Effector memory CD8-positive, alpha-beta T cell (primary cell): ENCODE results near the gene MYO1E.

Experiments used
- ATAC-seq: fragments of 150-1000 bp; cut with Tn5 transposase; replicated peaks from 2 replicates; pipeline ENCODE4 v1.10.0; 2021; ENCODE audit warnings: mild to moderate bottlenecking, moderate library complexity
- DNase-seq, 3 experiments: peaks; one replicate each; pipeline ENCODE4 v3.0.0; 2021
- H3K27ac Mint-ChIP-seq, 2 donors: one replicate each; pipeline ENCODE4 v1.8.0; 2022; ENCODE audit warnings: mild to moderate bottlenecking in 2 of 2, mixed read lengths in 2 of 2, moderate library complexity in 2 of 2
- H3K27me3 Mint-ChIP-seq, 2 donors: one replicate each; pipeline ENCODE4 v1.8.0; 2022; ENCODE audit warnings: mixed read lengths in 2 of 2
- H3K36me3 Mint-ChIP-seq: one replicate; pipeline ENCODE4 v1.8.0; 2022; ENCODE audit warnings: mild to moderate bottlenecking, moderate library complexity, mixed read lengths; ENCODE audit not compliant: insufficient read depth
- H3K4me1 Mint-ChIP-seq, 2 donors: one replicate each; pipeline ENCODE4 v1.8.0; 2022; ENCODE audit warnings: low read depth in 2 of 2, mixed read lengths in 2 of 2
- H3K4me3 Mint-ChIP-seq, 2 donors: one replicate each; pipeline ENCODE4 v1.8.0; 2022; ENCODE audit warnings: mild to moderate bottlenecking in 2 of 2, mixed read lengths in 2 of 2, moderate library complexity in 2 of 2
- H3K9me3 Mint-ChIP-seq, 2 donors: one replicate each; pipeline ENCODE4 v1.8.0; 2022; ENCODE audit warnings: mixed read lengths in 2 of 2

Gene MYO1E

GRCh38 chr15:59222906-59223550, 149.6 kb downstream of the MYO1E start:
- Mint-ChIP-seq H3K27me3 (peaks cover 28 to 36% of the 10 kb centered on the region in 2 donors), H3K9me3 (no peaks in the 10 kb centered on the region), H3K36me3 (peaks cover 2% of the 10 kb centered on the region), H3K4me1 (peaks cover 4 to 8% of the 10 kb centered on the region in 2 donors), H3K4me3 (no peak overlapping the region), H3K27ac (no peak overlapping the region)
- ATAC-seq (no peak), DNase-seq (no peak)

GRCh38 chr15:59221511-59222505, 150.9 kb downstream of the MYO1E start:
- Mint-ChIP-seq H3K27ac (no peak overlapping the region), H3K4me1 (peaks cover under 1% of the 10 kb centered on the region in 2 donors), H3K27me3 (peaks cover 17 to 26% of the 10 kb centered on the region in 2 donors), H3K9me3 (no peaks in the 10 kb centered on the region), H3K4me3 (no peak overlapping the region), H3K36me3 (peaks cover 2% of the 10 kb centered on the region)
- DNase-seq (no peak), ATAC-seq (no peak)

GRCh38 chr15:59218710-59219109, 154.0 kb downstream of the MYO1E start:
- Mint-ChIP-seq H3K27me3 (peaks cover 12 to 21% of the 10 kb centered on the region in 2 donors), H3K4me1 (no peaks in the 10 kb centered on the region), H3K27ac (no peak overlapping the region), H3K4me3 (no peak overlapping the region), H3K9me3 (no peaks in the 10 kb centered on the region), H3K36me3 (peaks cover 2% of the 10 kb centered on the region)
- ATAC-seq (no peak), DNase-seq (no peak)

- no peak for DNase-seq
- no peak overlapping the region for H3K4me3 Mint-ChIP-seq
- no peak for ATAC-seq
- H3K9me3 Mint-ChIP-seq: no peaks in the 10 kb centered on the region
- peaks cover 2% of the 10 kb centered on the region for H3K36me3 Mint-ChIP-seq
- peaks cover 12 to 20% of the 10 kb centered on the region in 2 donors for H3K27me3 Mint-ChIP-seq
- no peaks in the 10 kb centered on the region for H3K4me1 Mint-ChIP-seq
- H3K27ac Mint-ChIP-seq: no peak overlapping the region
Observed at GRCh38 chr15:59217876-59218498, 154.7 kb downstream of the MYO1E start.

GRCh38 chr15:59216911-59217310, 155.8 kb downstream of the MYO1E start:
- DNase-seq (no peak), ATAC-seq (no peak)
- H3K4me3 Mint-ChIP-seq: no peak overlapping the region
- no peaks in the 10 kb centered on the region for H3K36me3 Mint-ChIP-seq
- no peaks in the 10 kb centered on the region for H3K4me1 Mint-ChIP-seq
- peaks cover 20 to 31% of the 10 kb centered on the region in 2 donors for H3K27me3 Mint-ChIP-seq
- H3K9me3 Mint-ChIP-seq: no peaks in the 10 kb centered on the region
- H3K27ac Mint-ChIP-seq: no peak overlapping the region

- no peaks in the 10 kb centered on the region for H3K4me1 Mint-ChIP-seq
- DNase-seq: no peak
- no peaks in the 10 kb centered on the region for H3K9me3 Mint-ChIP-seq
- no peak for ATAC-seq
- H3K36me3 Mint-ChIP-seq: no peaks in the 10 kb centered on the region
- H3K4me3 Mint-ChIP-seq: no peak overlapping the region
- peaks cover 19 to 30% of the 10 kb centered on the region in 2 donors for H3K27me3 Mint-ChIP-seq
- H3K27ac Mint-ChIP-seq: no peak overlapping the region
Observed at GRCh38 chr15:59210186-59210585, 162.5 kb downstream of the MYO1E start.

GRCh38 chr15:59208613-59209249, 163.9 kb downstream of the MYO1E start:
- Mint-ChIP-seq H3K4me3 (no peak overlapping the region), H3K27me3 (peaks cover 16 to 25% of the 10 kb centered on the region in 2 donors), H3K9me3 (no peaks in the 10 kb centered on the region)

GRCh38 chr15:59206623-59207183, 166.0 kb downstream of the MYO1E start, which contains the start of gene LDHAL6B:
Gene LDHAL6B (plus strand): TSS chr15:59206843. CDS start chr15:59206941, 98 bp downstream.
- Mint-ChIP-seq H3K36me3 (no peaks in the 10 kb centered on the region), H3K9me3 (no peaks in the 10 kb centered on the region), H3K4me3 (no peak within 1 kb of the TSS), H3K27me3 (peaks cover 7 to 11% of the 10 kb centered on the region in 2 donors), H3K4me1 (no peaks in the 10 kb centered on the region), H3K27ac (no peak within 1 kb of the TSS)
- ATAC-seq: no peak
- DNase-seq: no peak

More at GRCh38 chr15:59208613-59209249, 163.9 kb downstream of the MYO1E start:
- H3K36me3 Mint-ChIP-seq: no peaks in the 10 kb centered on the region
- H3K4me1 Mint-ChIP-seq: no peaks in the 10 kb centered on the region
- no peak for DNase-seq
- H3K27ac Mint-ChIP-seq: no peak overlapping the region
- ATAC-seq: no peak

- no peak for ATAC-seq
- no peak overlapping the region for H3K27ac Mint-ChIP-seq
- no peaks in the 10 kb centered on the region for H3K4me1 Mint-ChIP-seq
- no peak overlapping the region for H3K4me3 Mint-ChIP-seq
- no peaks in the 10 kb centered on the region for H3K9me3 Mint-ChIP-seq
- peaks cover 0 to 6% of the 10 kb centered on the region in 2 donors for H3K27me3 Mint-ChIP-seq
- no peak for DNase-seq
- no peaks in the 10 kb centered on the region for H3K36me3 Mint-ChIP-seq
Observed at GRCh38 chr15:59205839-59206622, 166.6 kb downstream of the MYO1E start.

- DNase-seq (no peak), ATAC-seq (no peak)
- Mint-ChIP-seq H3K9me3 (no peaks in the 10 kb centered on the region), H3K4me1 (no peaks in the 10 kb centered on the region), H3K27me3 (peaks cover 0 to 6% of the 10 kb centered on the region in 2 donors), H3K4me3 (no peak overlapping the region), H3K27ac (no peak overlapping the region), H3K36me3 (peaks cover 3% of the 10 kb centered on the region)
Observed at GRCh38 chr15:59203657-59204056, 169.0 kb downstream of the MYO1E start.

GRCh38 chr15:59203008-59203407, 169.7 kb downstream of the MYO1E start:
- H3K36me3 Mint-ChIP-seq: peaks cover 3% of the 10 kb centered on the region
- no peak for DNase-seq
- H3K27ac Mint-ChIP-seq: no peak overlapping the region
- no peaks in the 10 kb centered on the region for H3K4me1 Mint-ChIP-seq
- ATAC-seq: no peak
- H3K4me3 Mint-ChIP-seq: no peak overlapping the region
- H3K27me3 Mint-ChIP-seq: peaks cover 0 to 6% of the 10 kb centered on the region in 2 donors
- H3K9me3 Mint-ChIP-seq: no peaks in the 10 kb centered on the region

GRCh38 chr15:59200560-59200959, 172.1 kb downstream of the MYO1E start:
- Mint-ChIP-seq H3K9me3 (no peaks in the 10 kb centered on the region), H3K4me1 (no peaks in the 10 kb centered on the region), H3K4me3 (no peak overlapping the region), H3K27me3 (peaks cover 0 to 6% of the 10 kb centered on the region in 2 donors), H3K36me3 (peaks cover 3% of the 10 kb centered on the region), H3K27ac (no peak overlapping the region)
- DNase-seq (no peak), ATAC-seq (no peak)
